ENCODE results near the gene CCNG2. TPM values are rescaled to one million over a fixed set of nuclear protein-coding genes. Genes with fewer than 3 reads are reported as not detected.

CCNG2 gene
- total and polyA plus RNA-seq, 9 of the 15 experiments (the other 6 are each of a cell fraction or from before 2014, with no cell fraction given) = 0.49 to 6.6 (median 2.9) TPM

GRCh38 chr4:77156533-77156911 lies 485 bp upstream of the CCNG2 start (continued):
- TF ChIP-seq TAF1 (IDR thresholded peaks at IDR 0.05; ENCODE audit: control insufficient read depth, extremely low read depth, insufficient read depth, low read length, severe bottlenecking) = peak; percentile 47
- peak; percentile 60; the same call in 1 of the 2 replicates for TF ChIP-seq SUPT5H (IDR thresholded peaks at IDR 0.05)
- TF ChIP-seq POLR2H (tag; IDR thresholded peaks at IDR 0.05; ENCODE audit: low read depth) = peak; percentile 61
- no peak; a peak in 2 of 4 replicates for TF ChIP-seq RCOR1 (IDR thresholded peaks at IDR 0.05; ENCODE audit: borderline replicate concordance in 1 of 2, low read depth in 2 of 2, low read length in 2 of 2)
- no peak for TF ChIP-seq XRCC5 (IDR thresholded peaks at IDR 0.05; ENCODE audit: low read depth, low read length)
- peak; percentile 78 for TF ChIP-seq ASH1L (IDR thresholded peaks at IDR 0.05; ENCODE audit: borderline replicate concordance, low read depth, partially characterized antibody)
- TF ChIP-seq NEUROD1 (IDR thresholded peaks at IDR 0.05; ENCODE audit: borderline replicate concordance, low read depth, low read length, partially characterized antibody) = peak; percentile 23
- TF ChIP-seq ZBTB2 (IDR thresholded peaks at IDR 0.05) = peak; percentile 61; the same call in 1 of the 2 replicates
- TF ChIP-seq CEBPB (tag; IDR thresholded peaks at IDR 0.05) = peak; percentile 19; the same call in 1 of the 2 replicates
- peak; percentile 77 for TF ChIP-seq RFX1 (IDR thresholded peaks at IDR 0.05)
- no peak for TF ChIP-seq TFE3 (CRISPR knock-in tag; IDR thresholded peaks at IDR 0.05)
- no peak for TF ChIP-seq CEBPG (CRISPR knock-in tag; IDR thresholded peaks at IDR 0.05)
- TF ChIP-seq CEBPG (tag; conservative IDR thresholded peaks at IDR 0.05 in 1 of 2, IDR thresholded peaks at IDR 0.05 in 1 of 2) = peak in 1 of 2 experiments; percentile 45; a peak in 1 of 4 replicates
- TF ChIP-seq HNRNPLL (IDR thresholded peaks at IDR 0.05; ENCODE audit: low read depth, low read length, poor library complexity, severe bottlenecking) = peak; percentile 33
- TF ChIP-seq SRSF1 (IDR thresholded peaks at IDR 0.05; ENCODE audit: low read depth, low read length) = no peak
- TF ChIP-seq MAFF (IDR thresholded peaks at IDR 0.05; ENCODE audit: low read length) = no peak
- peak; percentile 90 for TF ChIP-seq FOS (IDR thresholded peaks at IDR 0.05; ENCODE audit: extremely low read depth, insufficient read length)
- peak; percentile 75 for TF ChIP-seq POLR2A (conservative IDR thresholded peaks at IDR 0.05)
- TF ChIP-seq SLC30A9 (CRISPR knock-in tag; IDR thresholded peaks at IDR 0.05) = no peak
- peak; percentile 28; the same call in 1 of the 2 replicates for TF ChIP-seq PHF8 (IDR thresholded peaks at IDR 0.05; ENCODE audit: borderline replicate concordance, low read length)
- TF ChIP-seq HDAC6 (IDR thresholded peaks at IDR 0.05; ENCODE audit: low read depth, low read length) = no peak
- TF ChIP-seq ZNF77 (CRISPR knock-in tag; IDR thresholded peaks at IDR 0.05) = no peak
- peak; percentile 47; the same call in 1 of the 2 replicates for TF ChIP-seq ZNF395 (CRISPR knock-in tag; IDR thresholded peaks at IDR 0.05)
- TF ChIP-seq ZNF175 (CRISPR knock-in tag; IDR thresholded peaks at IDR 0.05; ENCODE audit: low read depth) = no peak
- peak; percentile 76 for TF ChIP-seq MBD2 (IDR thresholded peaks at IDR 0.05; ENCODE audit: borderline replicate concordance, low read depth)
- TF ChIP-seq ATF7 (IDR thresholded peaks at IDR 0.05) = no peak
- TF ChIP-seq HMGN3 (IDR thresholded peaks at IDR 0.05; ENCODE audit: borderline replicate concordance, extremely low read depth, insufficient read length, low read depth, low read length) = no peak
